RWPE1 (cell line): Measurements from ENCODE around the gene CCR5.

Experiments used
- CTCF ChIA-PET: fragments of 350-600 bp; sonication (Branson Sonifier 250); formaldehyde crosslinking; extraction: SDS; loops from one replicate; lab custom pipeline; 2021; lab: Yijun Ruan, JAX
- POLR2A ChIA-PET: fragments of 400-600 bp; formaldehyde crosslinking; extraction: SDS; loops from one replicate; lab custom pipeline; 2020; ENCODE audit warnings: antibody characterized with exemption; ENCODE audit not compliant: low non-redundant PET; lab: Yijun Ruan, JAX
- DNase-seq: peaks from one replicate; pipeline ENCODE4 v3.0.0; 2012; ENCODE audit warnings: low spot score
- H3K27ac ChIP-seq: fragments of 450-650 bp; 2 replicates; pipeline ENCODE4 v1.5.1; 2017
- CTCF ChIP-seq: fragments of 450-650 bp; conservative IDR thresholded peaks from 2 replicates; pipeline ENCODE4 v1.5.1; 2017; ENCODE audit warnings: low read depth, mild to moderate bottlenecking

The CCR5 gene

GRCh38 chr3:46365041-46365440 is 5.7 kb upstream of the CCR5 start:
- TF ChIP-seq CTCF = no peak
- ChIA-PET CTCF (no interaction called here), POLR2A (no interaction called here)
- no peak overlapping the region for H3K27ac ChIP-seq
- no peak for DNase-seq

DNA sequence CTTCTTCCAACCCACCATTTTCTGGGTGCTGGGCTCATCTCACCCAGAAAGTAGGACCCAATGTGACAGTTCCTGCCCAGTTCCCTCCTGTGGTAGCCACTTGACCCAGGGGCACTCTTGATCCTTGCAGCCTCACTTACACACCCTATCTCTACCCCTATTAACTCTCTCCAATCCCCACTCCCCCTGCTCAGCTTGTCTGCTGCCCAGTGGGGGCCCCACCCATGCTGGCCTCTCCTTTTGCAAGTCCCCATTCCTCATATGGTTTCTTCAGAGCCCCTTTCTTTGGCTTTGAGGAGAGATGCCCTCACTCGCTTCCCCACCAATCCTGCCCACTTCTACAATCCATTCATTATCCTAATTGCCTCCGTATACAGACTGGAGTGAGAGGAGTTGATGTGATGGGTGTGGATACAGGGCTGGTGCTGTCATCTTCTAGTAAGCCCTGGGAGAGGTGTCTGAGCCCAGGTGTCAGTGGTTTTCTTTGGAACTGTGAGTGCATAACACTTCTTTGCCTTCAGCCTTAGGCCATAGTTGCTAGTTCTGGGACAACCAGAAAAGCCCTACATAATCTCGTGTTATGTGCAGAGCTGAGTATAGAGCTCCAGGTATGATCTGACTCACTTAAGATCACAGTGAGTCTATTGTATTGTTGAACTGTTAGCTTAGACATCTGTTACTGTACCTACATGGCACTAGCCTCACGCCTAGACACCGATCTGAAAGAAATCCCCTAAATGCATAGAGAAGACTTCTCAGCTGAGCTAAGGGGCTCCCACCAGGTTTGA is 4.8 kb upstream of the CCR5 start:
- H3K27ac ChIP-seq = no peak overlapping the region
- no peak for TF ChIP-seq CTCF
- DNase-seq = no peak
- POLR2A ChIA-PET = no interaction called here
- CTCF ChIA-PET = no interaction called here

DNA sequence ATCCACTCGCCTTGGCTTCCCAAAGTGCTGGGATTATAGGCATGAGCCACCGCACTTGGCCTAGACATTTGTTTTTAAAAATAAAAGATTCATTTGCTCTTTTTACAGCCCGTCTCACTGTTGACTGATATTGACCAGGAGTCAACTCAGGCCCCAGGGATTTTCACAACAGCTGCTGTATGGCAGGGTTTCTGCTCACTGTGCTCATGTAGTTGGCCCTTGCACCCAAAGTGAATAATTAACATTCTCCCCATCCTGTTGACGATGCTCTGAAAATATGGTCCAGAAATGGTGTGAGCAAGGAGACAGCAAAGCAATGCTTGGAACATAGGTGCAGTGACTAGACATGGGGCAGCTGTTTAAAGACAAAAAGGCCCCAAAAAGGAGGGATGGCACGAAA is 2.9 kb upstream of the CCR5 start:
- ChIA-PET POLR2A (no interaction called here), CTCF (interaction anchor here (1.3 kb wide), 1 partner anchor 17 kb away, joined by 3 read pairs; no protein-coding TSS in a partner anchor)
- DNase-seq = no peak
- no peak overlapping the region for H3K27ac ChIP-seq
- no peak for TF ChIP-seq CTCF

DNA sequence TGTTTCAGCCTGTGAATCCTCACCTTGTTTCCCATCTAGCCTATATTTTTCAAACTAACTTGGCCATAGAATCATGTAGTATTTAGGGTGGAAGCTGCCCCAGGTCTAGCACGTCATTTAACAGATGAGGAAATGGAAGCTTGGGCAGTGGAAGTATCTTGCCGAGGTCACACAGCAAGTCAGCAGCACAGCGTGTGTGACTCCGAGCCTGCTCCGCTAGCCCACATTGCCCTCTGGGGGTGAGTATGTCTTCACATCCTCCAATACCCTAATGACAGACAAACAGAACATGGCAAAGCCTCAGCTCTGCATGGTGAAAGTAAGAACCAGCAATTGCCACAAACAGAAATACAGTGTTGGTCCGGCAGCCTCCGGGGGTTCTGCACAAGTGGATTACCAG is 2.2 kb upstream of the CCR5 start:
- DNase-seq = peak; percentile 15
- no peak for TF ChIP-seq CTCF
- CTCF ChIA-PET = interaction anchor here (0.6 to 1.3 kb wide), 3 partner anchors 17 to 526 kb away, joined by 3 read pairs; no protein-coding TSS in a partner anchor
- POLR2A ChIA-PET = no interaction called here
- H3K27ac ChIP-seq = no peak overlapping the region

GRCh38 chr3:46369151-46369550 is 1.6 kb upstream of the CCR5 start:
- TF ChIP-seq CTCF = no peak
- no peak overlapping the region for H3K27ac ChIP-seq
- DNase-seq = no peak
- POLR2A ChIA-PET = no interaction called here
- CTCF ChIA-PET = interaction anchor here (0.6 to 1.3 kb wide), 3 partner anchors 18 to 527 kb away, joined by 3 read pairs; no protein-coding TSS in a partner anchor

DNA sequence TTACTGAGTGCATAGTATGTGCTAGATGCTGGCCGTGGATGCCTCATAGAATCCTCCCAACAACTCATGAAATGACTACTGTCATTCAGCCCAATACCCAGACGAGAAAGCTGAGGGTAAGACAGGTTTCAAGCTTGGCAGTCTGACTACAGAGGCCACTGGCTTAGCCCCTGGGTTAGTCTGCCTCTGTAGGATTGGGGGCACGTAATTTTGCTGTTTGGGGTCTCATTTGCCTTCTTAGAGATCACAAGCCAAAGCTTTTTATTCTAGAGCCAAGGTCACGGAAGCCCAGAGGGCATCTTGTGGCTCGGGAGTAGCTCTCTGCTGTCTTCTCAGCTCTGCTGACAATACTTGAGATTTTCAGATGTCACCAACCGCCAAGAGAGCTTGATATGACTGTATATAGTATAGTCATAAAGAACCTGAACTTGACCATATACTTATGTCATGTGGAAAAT is 1.0 kb upstream of the CCR5 start:
- no peak for TF ChIP-seq CTCF
- DNase-seq = no peak
- H3K27ac ChIP-seq = no peak overlapping the region
- ChIA-PET CTCF (interaction anchor here (0.5 to 0.8 kb wide), 2 partner anchors 153 to 214 kb away, joined by 3 read pairs; no protein-coding TSS in a partner anchor), POLR2A (no interaction called here)
